Suprapubic skin (tissue), 3 donors: ENCODE results near the gene MBOAT2.

ENCODE experiments used
- CTCF ChIP-seq, 2 donors: fragments of 200-600 bp in 1 of 2; fragments of 450-650 bp in 1 of 2; sonication (generic) in 1 of 2; IDR thresholded peaks; one replicate each; pipeline ENCODE4 v1.5.1; 2016 to 2019; ENCODE audit warnings: antibody characterized with exemption in 2 of 2, mild to moderate bottlenecking in 1 of 2, moderate library complexity in 1 of 2
- EP300 ChIP-seq: sonication (generic); formaldehyde crosslinking; IDR thresholded peaks from one replicate; pipeline ENCODE4 v1.6.1; 2017; ENCODE audit warnings: antibody characterized with exemption
- POLR2A ChIP-seq, 2 donors: fragments of 450-650 bp; IDR thresholded peaks; one replicate each; pipeline ENCODE4 v1.6.1; 2017; ENCODE audit warnings: antibody characterized with exemption in 2 of 2, mild to moderate bottlenecking in 2 of 2, moderate library complexity in 2 of 2

DNA sequence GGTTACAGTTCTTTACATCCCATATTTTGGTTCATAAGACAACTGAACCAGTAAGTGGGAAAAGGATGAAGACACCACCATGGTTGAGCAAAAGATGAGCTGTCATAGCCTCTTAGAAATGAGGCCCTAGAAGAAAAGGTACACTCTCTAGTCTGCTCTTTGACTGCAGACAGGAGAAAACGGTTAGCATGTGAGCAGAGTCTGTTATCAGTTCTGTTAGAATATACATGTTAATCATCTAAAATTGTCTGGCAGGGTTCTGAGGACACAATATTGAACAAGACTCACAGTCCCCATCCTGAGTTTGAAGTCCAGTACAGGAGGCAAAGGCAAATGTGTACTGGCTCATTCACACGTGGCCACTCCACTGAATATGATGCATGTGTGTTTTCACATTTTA lies 78.1 kb downstream of the MBOAT2 start:
- no peak for TF ChIP-seq POLR2A (IDR thresholded peaks at IDR 0.05)
- TF ChIP-seq CTCF (IDR thresholded peaks at IDR 0.05) = no peak
- TF ChIP-seq EP300 = no peak
